NCI-H345 treated with DMSO at 0.1 percent for 48 hours (cell line): ENCODE measurements around the gene VIPR2.
"Not testable (repeated sequence)": the region's sequence is repeated elsewhere in the genome, so short reads cannot be mapped to it uniquely, and the experiment has no call there.

Experiments
- DNase-seq: peaks from one replicate; lab custom pipeline; 2025; ENCODE audit not compliant: unreplicated experiment; lab: John Stamatoyannopoulos, UW

VIPR2 gene

DNA sequence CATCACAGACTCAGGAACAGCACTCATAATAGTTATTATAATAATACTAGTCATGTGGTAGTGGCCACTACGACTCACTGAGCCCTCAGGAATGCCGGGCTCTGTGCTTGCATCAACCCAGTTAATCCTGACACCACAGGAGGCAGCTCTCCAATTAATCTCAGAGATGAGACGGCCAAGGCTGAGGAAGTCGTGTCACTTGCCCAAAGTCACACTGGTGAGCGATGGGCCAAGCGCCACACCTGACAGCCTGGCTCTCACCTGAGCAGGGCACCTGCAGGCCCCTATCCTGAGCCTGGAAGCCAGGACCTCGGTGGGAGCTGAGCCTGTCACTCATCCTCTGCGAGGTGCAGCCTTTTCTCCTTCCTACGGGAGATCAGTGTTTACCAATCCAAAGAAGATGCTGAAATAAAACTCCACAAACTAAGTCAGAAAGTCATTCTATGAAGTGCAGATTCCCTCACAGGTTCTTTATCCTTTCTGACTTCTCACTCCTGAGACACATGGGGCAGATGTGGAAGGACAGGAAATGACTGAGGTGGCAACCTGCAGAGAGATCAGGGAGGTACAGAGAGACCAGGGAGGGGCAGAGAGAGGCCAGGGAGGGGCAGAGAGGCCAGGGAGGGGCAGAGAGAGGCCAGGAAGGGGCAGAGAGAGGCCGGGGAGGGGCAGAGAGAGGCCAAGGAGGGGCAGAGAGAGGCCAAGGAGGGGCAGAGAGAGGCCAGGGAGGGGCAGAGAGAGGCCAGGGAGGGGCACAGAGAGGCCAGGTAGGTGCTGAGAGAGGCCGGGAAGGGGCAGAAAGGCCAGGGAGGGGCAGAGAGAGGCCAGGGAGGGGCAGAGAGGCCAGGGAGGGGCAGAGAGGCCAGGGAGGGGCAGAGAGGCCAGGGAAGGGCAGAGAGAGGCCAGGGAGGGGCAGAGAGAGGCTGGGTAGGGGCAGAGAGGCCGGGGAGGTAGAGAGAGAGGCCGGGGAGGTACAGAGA lies 38.5 kb downstream of the VIPR2 start:
- DNase-seq = no peak

DNA sequence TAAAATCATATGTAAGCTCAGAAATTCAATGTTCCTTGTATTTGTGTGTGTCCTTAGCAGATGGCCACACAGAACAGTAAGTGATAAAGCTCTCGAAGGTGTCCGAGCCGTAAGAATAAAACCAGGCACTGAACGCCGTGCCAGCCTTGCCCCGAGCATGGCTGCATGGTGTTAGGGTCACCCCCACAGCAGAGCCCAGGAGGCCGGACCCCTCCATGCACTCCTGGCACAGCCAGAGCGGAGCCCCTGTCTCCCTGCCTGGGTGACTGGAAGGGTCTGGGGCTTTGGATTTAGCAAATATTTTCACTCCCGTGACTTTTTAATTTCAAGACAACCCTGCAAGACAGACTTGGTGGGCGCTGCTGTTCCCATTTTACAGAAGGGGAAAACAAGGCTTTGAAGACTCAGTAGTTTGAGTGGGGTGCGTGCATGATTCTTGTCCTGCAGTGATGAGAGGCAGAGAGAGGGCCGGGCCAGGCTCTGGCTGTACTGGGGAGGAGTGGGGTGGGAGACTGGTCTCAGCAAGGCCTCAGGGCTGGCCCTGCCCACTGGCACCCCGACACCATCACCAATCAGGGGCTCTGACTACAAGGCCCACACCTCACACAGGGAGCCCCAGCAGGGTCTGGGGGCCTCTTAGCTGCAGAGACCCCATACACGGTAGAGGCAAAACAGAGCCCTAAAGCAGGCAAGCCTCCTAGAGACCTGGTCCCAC lies 39.4 kb downstream of the VIPR2 start:
- no peak for DNase-seq

DNA sequence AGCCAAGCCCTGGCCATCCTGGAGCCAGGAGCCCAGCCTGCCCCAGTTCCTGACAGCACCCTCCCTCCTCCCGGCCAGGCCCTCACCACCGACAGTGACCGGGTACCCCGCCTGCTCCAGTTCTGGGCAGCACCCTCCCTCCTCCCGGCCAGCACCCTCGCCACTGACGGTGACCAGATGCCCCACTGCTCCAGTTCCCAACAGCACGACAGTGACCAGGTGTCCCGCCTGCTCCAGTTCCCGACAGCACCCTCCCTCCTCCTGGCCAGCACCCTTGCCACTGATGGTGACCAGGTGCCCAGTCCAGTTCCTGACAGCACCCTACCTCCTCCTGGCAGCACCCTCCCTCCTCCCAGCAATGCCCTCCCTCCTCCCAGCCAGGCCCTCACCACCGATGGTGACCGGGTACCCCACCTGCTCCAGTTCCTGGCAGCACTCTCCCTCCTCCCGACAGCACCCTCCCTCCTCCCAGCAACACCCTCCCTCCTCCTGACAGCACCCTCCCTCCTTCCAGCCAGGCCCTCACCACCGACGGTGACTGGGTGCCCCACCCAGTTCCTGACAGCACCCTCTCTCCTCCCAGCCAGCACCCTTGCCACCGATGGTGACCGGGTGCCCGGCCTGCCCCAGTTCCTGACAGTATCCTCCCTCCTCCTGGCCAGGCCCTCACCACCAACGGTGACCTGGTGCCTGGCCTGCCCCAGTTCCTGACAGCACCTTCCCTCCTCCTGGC lies 40.3 kb downstream of the VIPR2 start:
- DNase-seq = no peak

DNA sequence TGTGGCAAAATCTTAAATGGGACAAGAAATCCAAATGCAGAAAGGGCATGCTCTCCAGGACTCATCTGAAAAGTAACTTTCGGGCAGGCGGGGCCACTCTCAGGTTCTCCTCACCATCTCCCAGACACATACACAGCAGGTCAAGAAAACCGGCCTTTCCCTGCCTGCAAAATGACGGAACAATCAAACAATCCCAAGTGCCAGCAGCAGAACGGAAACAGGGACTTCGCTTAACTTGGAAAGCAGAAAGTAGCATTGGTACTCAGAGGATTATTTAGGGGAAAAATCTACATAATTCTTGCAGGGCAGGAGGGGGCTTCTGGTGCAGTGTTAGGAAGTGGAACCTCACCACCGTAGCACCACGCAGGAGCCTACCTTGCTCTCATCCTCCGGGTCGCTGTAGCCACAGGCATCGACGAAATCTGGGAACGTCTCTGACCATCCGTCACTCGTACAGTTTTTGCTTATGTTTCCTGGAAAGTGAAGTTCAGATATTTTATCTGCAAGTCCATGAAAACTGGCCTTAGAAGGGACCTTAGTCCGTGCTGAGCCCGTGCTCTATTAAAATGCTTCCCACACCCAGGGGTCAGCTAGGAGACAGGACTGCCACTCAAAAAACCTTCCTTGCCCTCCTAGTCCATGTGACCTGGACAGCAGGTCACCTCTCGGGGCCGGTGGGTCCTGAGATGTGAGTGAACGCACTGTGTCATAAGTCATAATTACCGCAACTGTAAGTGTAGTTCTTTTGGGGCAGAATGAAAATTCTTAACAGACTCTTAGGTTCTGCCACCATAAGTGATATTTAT lies 41.1 kb downstream of the VIPR2 start:
- DNase-seq = no peak

DNA sequence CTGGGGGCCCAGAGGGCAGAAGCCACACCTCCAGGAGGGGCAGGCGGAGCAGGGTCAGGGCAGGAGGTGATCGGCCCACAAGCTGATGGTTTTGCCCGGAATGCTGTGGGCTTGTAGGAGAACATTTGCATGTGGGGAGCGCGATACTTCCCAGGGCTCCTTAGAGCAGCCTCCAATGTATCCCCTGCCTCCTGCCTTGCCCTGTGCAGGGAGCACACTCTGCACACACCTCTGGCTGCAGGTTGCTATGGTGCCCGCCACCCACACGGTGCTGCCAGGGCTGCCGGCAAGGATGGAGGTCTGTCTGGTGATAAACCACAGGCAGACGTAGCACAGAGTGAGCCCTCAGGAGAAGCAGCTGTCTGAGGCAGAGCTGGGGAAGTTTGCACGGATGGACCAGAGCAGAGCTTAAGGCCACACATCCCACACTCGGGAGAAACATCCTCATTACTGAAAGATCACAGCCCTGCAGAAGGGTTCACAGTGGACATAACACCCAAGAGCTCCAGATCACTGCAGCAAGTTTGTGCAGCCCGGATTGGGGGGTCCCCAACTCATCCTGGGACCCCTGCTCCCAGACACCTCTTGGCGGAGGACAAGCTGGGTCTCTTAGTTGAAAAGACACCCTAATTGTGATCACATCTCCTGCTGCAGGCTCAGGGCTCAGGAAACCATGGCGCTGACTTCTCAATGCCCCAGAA lies 41.8 kb downstream of the VIPR2 start:
- no peak for DNase-seq

DNA sequence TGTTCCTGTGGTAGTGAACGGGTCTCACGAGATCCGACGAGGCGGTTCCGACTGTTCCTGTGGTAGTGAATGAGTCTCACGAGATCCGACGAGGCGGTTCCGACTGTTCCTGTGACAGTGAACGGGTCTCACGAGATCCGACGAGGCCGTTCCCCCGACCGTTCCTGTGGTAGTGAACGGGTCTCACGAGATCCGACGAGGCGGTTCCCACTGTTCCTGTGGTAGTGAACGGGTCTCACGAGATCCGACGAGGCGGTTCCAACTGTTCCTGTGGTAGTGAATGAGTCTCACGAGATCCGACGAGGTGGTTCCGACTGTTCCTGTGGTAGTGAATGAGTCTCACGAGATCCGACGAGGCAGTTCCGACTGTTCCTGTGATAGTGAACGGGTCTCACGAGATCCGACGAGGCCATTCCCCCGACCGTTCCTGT lies 43.0 kb downstream of the VIPR2 start:
- DNase-seq = not testable (repeated sequence)

DNA sequence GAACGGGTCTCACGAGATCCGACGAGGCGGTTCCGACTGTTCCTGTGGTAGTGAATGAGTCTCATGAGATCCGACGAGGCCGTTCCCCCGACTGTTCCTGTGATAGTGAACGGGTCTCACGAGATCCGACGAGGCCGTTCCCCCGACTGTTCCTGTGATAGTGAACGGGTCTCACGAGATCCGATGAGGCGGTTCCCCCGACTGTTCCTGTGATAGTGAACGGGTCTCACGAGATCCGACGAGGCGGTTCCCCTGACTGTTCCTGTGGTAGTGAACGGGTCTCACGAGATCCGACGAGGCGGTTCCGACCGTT lies 43.6 kb downstream of the VIPR2 start:
- not testable (repeated sequence) for DNase-seq

DNA sequence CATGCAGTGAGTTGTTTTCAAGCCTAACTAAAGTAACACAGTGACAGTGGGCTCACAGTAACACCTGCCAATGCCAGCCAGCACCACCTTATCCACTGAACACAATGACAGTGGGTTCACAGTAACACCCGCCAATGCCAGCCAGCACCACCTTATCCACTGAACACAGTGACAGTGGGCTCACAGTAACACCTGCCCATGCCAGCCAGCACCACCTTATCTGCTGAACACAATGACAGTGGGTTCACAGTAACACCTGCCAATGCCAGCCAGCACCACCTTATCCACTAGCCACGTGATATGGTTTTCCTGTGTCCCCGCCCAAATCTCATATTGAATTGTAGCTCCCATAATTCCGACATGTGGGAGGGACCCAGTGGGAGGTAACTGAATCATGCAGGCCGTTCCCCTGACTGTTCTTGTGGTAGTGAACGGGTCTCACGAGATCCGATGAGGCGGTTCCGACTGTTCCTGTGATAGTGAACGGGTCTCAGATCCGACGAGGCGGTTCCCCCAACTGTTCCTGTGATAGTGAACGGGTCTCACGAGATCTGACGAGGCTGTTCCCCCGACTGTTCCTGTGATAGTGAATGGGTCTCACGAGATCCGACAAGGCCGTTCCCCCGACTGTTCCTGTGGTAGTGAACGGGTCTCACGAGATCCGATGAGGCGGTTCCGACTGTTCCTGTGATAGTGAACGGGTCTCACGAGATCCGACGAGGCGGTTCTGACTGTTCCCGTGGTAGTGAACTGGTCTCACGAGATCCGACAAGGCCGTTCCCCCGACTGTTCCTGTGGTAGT lies 44.2 kb downstream of the VIPR2 start:
- DNase-seq = not testable (repeated sequence)

DNA sequence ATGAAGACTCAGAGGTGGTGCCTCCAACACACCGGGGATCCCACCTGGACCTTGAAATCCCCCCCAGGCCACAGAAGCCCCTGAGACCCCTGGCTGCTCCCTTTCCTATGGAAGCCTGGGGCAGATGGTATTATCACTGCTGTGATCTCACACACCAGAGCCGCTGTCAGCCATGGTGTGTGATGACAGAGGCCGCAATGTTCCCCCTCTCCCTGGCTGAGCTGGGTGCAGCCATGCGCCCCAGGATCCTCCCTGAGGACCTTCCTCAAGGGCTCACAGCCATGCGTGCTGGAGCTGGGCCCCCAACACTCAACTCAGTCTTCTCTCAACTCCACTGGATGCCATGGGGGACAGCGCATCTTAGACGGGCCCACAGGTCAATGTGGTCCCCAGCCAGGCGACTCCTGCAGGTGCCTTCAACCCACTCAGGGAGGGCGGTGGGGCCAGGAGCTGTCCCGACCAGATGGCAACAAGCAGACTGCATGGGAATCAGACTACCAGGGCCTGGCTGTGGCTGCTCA lies 44.9 kb downstream of the VIPR2 start:
- DNase-seq = no peak

DNA sequence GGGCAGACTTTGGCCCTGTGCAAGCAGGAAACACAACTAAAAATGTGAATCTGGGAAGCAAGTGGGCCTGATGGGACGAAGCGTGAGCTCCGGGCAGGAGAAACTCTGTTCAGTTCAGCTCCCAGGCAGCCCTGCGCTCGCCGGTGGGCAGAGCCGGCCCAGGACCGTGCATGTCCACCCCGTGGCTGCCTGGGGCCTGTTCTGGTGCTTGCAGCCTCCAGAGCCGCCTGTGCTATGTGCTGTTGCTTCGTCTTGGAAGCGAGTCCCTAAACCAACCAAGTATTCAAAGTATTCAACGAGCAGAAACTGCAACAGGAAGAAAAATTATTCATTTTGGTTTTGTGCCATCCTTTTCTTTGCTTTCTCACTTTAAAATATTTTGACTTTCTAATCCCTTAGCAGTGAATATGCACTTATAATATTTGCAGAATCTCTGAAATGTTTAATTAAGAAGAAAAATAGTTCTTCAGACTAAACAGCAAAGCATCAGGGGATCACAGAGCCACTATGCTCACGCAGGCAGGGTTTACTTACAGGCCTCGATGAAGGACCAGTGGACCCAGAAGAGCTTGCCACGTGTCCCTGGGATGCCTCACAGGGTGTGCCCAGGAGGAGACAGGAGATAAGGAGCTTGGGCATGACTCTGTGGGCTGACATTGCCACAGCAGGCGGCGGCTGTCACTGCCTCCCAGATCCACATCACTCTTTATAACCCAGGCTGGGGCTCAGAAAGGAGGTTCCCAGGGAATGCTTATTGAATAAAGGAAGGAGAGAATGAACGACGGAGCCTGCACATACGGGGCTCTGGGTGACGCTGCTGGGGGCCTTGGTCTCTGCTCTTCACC lies 45.6 kb downstream of the VIPR2 start:
- DNase-seq = no peak

DNA sequence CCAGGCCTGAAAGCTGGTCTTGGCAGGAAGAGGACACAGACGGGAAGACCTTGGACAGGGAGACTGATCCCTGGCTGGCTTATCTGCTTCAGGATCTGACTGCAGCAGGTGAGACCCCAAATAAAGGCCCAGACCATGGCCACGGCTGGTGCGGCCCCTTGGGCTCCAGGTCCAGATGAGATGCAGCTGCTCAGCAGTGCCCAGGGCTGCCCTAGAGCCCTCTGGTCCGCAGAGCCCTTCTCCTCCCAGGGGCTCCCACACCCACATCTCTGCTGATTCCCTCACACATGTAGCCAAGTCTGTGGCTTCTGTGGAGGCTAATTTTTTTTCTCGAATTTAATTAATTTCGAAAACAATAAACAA lies 46.3 kb downstream of the VIPR2 start:
- DNase-seq = no peak

DNA sequence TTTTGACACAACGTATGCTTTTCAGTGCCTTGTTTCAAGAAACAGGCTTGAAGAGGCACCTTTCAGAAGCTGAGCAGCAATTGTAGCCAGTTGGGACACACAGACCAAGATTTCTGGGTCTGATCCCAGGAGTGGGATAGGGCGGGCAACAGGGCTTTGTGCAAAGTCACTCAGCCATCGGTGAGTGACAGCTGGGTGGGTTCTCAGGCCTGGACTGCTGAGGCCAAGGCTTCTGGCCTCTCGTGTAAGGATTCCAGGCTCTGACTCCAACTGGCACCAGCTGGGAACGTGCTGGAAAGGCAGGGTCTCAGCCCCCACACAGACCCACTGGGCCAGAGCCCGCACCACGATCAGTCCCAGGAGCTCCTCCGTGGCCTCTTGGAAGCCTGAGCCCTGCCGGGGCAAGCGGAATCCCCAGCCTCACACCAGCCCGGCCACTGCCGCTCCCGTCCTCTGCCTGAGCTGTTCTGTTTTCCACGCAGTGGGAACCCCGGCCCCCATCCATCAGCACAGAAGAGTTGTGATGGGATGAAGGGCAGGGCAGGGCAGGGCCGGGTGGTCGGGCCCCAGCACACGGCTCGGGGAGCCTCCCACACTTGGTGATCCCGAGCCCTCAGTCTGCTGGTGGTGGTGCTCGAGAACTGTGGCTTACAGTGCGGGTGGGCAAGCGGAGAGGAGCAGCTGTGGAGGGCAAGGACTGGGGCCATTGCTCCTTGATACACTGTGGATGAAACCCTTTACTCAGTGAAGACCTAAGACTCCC lies 46.8 kb downstream of the VIPR2 start:
- no peak for DNase-seq

DNA sequence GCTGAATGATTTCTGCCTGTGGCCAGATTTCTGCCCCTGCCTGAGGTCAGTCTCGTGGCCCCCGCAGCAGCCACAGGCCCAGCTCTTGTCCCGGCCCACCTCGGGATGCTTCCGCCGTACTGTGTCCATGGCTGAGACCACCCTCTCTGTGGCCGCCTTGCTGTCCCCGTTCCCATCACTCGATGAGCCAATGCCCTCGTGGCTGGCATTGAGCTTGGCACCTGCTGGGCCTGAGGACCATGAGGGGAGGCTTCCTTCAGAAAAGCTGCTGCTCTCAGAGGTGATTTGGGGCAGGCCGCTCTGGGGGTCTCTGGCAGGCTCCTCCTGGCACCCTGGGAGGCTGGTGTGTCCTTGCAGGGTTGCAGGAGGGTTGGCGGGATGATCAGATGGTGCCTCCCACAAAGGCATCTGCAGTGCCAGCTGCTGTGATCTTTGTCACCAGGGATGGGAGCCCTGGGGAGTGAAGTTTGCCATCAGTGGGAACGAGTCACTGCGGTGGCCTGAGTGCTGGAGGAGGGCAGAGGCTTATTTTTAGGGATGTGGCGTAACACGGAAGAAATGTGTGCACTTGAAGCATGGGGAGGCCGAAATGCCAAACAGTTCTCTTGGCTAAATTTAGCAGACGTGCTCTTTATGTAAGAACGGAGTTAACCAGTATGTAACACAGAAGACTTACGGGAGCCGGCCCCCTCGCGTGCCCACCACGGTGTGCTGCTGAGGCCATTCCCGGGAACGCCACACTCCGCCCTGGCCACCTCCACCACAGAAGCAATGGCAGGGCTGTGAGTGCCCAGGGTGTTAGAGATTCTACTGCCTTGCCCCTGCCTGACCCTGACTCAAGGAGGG lies 47.7 kb downstream of the VIPR2 start:
- DNase-seq = no peak

DNA sequence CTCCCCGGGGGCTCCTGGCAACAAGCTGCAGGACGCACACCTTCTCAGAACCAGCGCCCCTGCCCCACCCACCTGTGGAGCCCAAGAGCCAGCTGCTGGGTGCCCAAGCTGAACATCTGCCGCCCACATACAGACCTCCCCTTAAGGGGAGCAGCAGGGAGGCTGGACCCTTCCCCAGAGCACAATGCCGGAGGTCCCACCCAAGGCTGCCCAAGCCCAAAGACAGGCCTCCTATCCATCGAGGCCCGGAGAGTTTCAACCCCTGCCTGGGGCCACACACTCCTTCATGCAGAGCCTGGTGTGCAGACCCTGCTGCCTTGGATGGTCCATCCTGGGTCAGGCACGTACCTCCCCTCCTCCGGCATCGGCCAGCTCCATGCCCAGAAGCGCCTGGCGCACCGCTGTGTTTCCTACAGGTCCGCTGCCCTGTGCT lies 48.7 kb downstream of the VIPR2 start:
- no peak for DNase-seq

DNA sequence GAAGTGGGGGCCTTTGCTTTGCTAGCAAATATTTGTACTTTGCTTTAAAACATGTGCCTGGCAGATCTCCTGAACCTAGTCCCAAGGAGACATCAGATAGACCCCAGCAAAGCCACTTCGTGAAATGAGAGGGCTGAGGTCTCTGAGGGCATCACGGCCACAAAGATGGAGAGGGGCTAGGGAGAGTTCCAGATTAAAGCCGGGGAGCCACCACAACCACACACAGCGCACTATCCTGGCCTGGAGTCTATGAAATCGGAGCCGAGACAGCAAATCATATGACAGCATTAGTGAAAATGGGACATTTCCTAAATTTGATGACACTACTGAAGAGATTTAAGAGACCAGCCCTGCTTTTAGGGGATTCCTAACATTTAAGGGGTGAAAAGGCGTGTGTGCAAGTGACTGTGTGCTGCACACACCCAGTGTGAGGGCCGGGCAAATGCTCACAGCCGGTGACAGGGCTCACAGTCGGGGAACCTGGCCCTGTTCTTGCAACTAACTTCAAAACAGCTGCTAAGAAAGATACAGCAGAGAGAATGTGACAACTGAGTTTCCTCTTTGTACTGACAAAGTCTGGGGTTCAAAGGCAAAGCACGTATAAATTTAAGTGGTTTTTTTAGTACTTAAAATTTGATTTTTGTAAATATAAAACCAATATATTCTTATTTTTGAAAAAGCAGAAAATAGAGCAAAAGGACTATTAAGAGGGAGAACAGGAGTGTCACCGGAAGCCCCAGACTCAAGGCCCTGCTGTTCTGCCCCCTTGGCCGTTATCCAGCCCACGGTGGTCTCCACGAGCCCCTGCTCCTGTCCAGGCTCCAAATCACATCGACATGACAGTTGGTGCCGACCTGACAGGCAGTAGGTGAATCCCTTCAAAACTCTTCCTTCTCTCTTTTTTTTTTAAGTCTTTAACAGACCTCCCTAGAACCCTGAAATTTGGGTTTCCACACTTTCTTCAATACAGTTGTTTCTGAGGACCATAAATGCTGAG lies 49.5 kb downstream of the VIPR2 start:
- DNase-seq = no peak
